GM18526 (cell line): ENCODE data around the gene PHF19.

Experiments used
- POLR2A ChIP-seq: IDR thresholded peaks from 3 replicates; pipeline ENCODE4 v1.6.1; 2011; ENCODE audit not compliant: insufficient read length; ENCODE audit errors: extremely low read depth

Gene PHF19

DNA sequence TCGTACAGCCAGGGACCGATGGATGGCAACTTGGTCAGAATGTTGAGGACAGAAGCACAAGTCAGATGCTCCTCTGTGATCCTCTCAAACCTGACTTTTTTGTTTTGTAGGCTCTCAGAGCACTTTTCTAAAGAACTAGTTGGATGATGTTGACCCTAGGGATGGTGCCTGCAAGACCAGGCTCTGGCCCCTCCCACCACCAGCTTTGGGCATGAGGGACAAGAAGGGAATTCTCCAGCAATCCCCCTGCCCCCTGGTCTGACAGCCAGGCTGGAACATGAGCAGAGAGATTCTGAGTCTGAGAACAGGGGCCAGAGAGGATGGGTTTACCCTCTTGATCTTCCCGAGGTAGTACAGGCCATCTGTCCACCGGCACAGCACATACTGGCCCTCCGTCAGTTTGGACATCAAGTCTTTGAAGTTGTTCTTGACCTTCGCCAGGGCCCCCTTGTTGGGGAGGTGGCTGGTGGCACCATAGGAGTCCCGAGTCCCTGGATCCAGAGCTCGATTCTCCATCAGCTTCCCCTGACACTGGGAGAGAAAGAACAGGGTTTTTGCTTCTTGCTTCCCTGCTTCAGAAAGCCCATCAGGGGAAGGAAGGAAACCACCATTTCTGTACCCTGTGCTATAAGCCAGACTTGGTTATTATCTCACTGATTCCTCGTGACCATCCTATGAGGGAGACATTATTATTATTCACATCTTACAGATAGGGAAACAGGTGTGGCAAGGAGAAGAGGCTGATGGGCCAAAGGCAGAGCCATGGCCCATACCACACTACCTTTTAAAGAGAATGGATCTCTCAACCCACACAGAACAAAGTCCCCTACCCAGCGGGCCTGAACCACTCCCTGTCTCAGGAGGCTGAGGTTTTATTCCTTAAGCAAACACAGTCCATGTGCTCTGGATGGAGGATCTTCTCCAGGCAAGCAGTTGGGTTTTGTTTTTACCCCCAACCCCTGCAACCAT is 2.5 kb downstream of the PHF19 start:
- TF ChIP-seq POLR2A = no peak

- no peak for TF ChIP-seq POLR2A
Observed at GRCh38 chr9:120873512-120873911, 3.5 kb downstream of the PHF19 start.

DNA sequence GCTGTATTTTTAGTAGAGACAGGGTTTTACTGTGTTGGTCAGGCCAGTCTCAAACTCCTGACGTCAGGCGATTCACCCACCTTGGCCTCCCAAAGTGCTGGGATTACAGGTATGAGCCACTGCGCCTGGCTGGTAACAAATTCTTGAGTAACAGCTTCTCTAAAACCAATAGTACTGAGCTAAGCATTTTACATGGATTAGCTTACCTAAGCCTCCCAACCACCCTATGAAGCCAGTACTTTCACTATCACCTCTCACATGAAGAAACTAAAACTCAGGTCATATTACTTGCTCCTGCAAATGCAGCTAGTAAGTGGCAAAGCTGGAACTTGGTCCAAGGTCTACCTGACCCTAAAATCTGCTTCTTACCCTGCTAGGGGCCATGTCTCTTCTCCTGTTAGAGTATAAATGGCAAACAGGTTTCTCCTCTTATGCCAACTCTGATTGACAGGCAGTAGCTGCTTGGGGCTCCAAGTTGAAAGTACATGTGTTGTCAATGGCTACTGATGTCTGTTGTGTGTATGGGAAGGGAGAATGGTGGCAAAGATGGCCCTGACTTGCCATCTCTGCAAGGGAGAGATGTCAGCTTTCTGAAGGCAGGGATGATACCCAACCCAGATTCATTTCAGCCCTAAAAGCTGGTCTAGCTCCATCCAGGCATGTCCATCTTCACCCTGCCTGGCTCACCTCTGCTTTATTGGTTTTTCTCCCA is 4.0 kb downstream of the PHF19 start:
- no peak for TF ChIP-seq POLR2A

GRCh38 chr9:120870206-120870605 is 6.8 kb downstream of the PHF19 start:
- no peak for TF ChIP-seq POLR2A

DNA sequence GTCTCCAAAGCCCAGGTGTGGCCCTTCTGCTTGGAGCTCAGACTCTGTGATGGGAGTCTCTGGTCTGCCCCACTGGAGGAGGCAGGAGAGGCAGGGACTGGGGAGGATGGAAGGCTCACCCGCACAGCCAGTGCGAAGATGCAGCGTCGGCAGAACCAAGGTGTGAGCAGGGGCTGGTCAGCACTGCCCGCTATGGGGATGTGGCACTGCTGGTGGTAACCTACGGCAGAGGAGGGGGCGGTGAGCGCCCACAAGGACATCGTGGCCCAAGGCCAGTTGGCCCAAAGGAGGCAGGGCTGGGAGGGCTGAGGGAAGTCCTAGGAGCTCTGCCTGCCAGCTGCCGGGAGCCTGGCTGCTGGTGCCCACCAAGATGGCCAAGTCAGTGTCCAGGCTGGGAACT is 7.3 kb downstream of the PHF19 start:
- TF ChIP-seq POLR2A = no peak

DNA sequence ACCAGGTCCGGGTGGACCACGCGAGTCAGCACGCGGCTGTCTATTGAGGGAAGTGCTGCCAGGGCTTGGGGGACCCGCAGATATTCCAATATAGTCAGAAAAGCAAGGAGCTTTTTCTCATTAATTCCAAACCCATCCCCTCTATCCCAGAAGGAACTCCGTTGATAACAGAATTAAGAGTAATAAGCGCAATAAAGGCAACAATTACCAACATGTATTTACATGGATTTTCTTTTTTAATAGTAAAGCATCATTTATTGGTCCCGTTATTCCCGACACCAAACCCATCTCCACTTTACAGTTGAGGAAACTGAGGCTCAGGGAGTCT is 7.7 kb downstream of the PHF19 start:
- no peak for TF ChIP-seq POLR2A

DNA sequence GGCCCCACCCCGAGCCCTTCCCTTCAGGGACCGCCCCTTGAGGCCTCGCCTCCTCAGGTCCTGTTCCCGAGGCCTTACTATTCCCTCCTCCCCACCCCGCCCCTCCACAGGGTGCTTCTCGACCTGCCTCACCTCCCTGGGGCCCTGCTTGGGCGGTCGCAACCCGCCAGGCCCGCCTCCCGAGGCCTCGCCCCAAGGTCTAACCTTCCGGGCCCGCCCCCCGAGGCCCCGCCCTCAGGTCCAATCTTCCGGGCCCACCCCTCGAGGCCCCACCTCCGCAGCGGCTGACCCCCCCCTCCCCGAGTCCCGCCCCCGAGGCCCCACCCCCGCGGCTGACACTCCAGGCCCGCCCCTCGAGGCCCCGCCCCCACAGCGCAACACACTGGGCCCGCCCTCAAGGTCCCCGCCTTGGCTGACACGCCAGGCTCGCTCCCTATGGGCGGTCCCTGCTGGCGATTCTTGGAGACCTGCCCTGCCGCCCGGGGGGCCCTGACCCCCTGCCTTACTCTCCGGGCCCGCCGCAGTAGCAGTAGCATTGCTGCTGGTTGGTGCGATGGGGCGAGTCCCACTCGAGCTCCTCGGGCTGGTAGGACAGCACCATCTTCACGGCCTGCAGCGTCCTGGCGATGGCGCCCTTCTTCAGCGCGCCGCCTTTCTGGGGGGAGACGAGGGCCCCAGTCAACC is 8.2 kb downstream of the PHF19 start:
- no peak for TF ChIP-seq POLR2A

DNA sequence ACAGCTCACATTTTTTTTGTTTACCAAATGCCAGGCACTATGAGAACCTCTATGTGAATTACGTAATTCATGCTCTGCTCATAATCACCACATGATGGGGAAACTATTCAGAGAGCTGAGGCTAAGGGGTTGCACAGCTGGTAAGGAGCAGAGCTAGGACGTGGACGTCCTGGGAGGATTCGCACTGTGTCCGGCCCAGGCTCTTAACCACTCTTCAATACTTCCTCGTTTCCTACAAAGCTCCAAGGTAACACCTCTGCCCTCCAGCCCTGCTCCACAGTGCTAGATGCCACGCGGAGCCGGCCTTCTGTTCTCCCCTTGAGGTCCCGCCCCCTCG is 8.7 kb downstream of the PHF19 start:
- TF ChIP-seq POLR2A = no peak

DNA sequence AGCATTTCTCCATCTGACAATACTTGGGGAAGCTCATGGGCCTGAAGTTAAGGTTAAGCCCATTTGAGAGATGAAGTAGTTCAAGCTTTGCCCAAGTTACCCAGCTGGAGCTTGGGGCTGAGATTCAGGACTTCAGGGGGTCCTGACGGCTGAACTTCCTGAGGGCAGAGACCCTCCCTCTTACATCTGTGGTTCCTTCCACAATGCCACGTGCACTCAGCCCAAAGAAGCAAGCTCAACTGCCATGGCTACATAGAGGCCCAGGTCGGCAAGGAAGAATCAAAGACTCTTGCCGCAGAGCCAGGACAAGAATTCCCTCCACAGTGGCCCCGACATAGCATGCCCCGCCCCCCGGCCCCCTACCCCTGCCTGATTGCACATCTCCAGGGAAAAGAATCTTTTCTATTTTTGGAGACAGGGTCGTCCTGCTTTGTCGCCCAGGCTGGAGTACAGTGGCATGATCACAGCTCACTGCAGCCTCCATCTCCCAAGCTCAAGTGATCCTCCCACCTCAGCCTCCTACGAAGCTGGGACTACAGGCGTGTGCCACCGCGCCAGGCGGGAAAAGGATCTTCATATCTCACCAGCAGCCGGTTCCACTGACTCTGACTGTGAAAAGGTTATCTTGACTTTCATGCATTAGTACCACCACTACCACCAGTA is 9.2 kb downstream of the PHF19 start:
- no peak for TF ChIP-seq POLR2A

GRCh38 chr9:120866651-120867050 is 10.3 kb downstream of the PHF19 start:
- no peak for TF ChIP-seq POLR2A

- TF ChIP-seq POLR2A = no peak
Observed at GRCh38 chr9:120865809-120866208, 11.2 kb downstream of the PHF19 start.

GRCh38 chr9:120865176-120865575 is 11.8 kb downstream of the PHF19 start:
- TF ChIP-seq POLR2A = no peak

DNA sequence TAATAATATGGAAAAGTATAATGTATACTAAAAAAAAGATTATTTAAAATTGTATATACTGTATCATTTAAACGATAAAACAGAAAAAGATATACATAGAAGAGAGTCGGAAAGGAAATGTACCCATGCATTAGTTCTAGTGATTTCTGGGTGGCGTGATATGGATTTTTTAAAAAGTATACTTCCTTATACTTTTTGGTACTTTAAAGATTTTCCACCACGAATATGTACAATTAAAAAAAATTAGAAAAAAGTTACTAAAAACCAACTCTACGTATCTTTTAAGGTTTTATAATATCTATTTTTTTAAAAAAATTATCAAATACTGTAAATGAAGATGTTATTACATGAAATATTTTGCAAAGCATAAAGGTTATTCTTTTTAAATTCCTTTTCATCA is 12.3 kb downstream of the PHF19 start:
- no peak for TF ChIP-seq POLR2A

DNA sequence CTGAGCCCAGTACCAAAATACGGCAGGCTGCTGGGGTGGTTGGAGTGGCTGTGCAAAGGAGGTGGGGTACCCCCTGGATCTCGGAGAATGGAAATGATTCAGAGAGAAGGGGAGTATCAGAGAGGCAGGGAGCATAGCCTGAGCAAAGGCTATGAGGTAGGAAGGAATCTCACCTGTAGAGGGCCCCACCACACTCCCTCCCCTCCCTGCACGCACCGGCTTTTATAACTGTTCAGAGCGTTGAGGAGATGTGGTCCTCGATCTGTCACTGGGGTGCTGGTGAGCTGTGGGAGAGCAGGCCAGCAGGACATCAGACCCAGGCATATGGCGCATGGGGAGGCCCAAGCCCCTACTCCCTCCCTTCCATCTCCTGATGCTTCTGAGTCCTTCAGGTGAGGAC is 13.2 kb downstream of the PHF19 start:
- no peak for TF ChIP-seq POLR2A

DNA sequence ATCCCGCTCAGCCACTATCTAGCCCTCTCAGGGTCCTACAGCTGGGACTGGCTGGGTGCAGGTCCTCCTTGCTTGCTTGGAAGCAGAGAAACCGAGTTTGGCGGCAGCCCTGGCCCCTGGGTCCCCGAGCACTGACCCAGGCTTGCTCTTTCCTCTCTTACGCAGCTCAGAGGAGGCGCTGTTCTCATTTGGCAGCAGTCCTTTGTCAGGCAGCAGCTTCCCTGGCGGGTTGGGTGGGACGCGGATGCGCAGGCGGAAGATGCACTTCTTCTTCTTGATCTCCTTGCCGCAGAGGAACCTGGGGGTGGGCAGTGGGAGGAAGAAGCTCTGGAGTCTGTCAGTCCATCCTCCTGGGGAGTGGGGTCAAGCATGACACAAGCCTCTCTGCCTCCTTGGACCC is 14.5 kb downstream of the PHF19 start:
- TF ChIP-seq POLR2A = no peak
